Measurements from ENCODE around the gene EIF3J.

Gene EIF3J

GRCh38 chr15:44580105-44580504 lies 43.2 kb downstream of the EIF3J start:
- intact Hi-C loops (cut with DNase I) = no loop called here
- DNase-seq = no peak

DNA sequence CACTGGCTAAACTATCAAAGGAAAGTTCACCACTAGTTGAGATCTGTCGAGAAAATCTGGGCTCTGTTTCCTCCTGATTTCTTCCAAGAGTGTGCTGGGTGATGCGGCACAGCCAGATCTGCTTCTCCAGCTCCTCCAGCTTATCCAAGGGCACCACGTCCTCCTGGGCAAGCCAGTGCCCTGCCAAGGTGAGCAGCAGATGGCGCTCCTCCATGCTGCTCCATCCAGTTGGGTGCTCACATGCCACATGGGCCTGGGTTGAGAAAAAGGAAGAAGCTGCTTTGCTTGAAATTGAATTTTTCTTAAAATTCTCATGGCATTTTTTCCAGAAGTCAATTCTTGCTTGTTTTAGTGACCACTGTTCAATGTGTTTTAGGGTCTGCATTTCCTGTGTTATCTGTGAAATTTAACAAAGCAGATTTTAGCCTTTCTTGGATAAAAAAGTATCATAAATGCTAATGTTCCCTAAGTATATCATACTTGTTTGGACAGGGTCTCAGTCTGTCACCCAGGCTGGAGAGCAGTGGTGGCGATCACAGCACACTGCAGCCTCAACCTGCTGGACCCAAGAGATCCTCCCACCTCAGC lies 47.3 kb downstream of the EIF3J start:
- DNase-seq = peak in 6 of 42 donors; percentile 10 to 44 (median 24)
- intact Hi-C loops (cut with DNase I) = no loop called here

DNA sequence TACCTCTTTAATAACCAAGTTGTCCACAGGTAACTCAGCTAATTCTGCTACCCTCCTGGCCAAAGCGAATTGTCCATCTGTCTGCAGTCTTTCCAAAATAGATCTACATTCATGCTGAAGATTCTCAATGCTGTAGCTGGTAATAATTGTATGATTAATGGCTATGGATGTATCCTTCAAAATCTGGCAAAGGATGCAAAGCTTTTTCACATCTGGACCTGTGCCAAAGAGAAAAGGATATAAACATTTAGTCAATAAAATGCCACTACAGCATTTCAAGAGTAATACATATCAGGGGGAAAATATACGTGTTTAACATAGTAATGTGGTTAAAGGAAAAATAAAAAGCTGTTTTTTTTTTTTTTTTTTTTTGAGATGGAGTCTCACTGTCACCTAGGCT lies 48.7 kb downstream of the EIF3J start:
- DNase-seq = no peak
- intact Hi-C loops (cut with DNase I) = no loop called here

GRCh38 chr15:44588541-44588940 lies 51.6 kb downstream of the EIF3J start:
- intact Hi-C loops (cut with DNase I) = no loop called here
- DNase-seq = peak in 1 of 42 donors; percentile 28

DNA sequence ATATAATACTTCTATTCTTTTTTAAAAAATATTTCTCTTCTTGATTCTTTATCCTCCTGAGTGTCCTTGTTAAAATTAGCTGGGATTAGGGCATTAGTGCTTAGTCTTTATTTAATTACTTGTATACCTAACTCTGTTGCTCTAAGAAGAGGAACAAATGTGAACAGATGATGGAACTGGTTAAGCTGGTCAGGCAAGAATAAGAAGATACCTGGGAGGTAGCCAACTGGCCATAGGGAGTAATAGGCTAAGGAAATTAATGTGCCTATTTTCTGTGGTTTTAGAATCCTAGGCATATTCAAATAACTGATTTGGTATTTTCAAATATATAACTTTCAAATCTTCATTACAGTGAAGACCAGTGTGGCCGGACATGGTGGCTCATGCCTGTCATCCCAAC lies 54.4 kb downstream of the EIF3J start:
- intact Hi-C loops (cut with DNase I) = no loop called here
- DNase-seq = no peak

DNA sequence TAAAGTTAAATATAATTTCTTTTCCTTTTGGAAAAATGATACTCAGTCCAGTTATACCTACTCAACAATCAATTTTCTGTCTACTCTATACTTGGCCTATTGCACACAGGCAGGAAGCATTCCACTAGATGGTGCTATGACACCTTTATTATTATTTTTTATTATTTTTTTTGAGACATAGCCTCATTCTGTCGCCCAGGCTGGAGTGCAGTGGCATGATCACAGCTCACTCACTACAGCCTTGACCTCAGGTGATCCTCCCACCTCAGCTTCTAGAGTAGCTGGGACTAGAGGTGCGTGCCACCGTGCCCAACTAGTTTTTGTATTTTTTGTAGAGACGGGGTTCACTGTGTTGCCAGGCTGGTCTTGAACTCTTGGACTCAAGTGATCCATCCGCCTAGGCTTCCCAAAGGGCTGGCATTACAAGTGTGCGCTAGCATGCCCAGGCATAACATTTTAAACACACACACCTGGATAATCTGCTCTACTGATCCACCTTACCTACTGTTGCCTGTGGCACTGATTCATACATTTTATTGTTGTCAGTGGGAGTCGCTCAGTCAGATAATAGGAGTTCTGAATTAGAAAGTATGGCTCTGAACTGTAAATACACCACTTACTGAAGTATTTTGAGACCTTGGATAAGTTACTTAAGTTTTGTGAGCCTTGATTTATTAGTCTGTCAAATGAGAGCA lies 56.2 kb downstream of the EIF3J start:
- no peak for DNase-seq
- intact Hi-C loops (cut with DNase I) = no loop called here

- no peak for DNase-seq
- intact Hi-C loops (cut with DNase I) = no loop called here
These were observed 58.3 kb downstream of the EIF3J start for GRCh38 chr15:44595246-44595645.

DNA sequence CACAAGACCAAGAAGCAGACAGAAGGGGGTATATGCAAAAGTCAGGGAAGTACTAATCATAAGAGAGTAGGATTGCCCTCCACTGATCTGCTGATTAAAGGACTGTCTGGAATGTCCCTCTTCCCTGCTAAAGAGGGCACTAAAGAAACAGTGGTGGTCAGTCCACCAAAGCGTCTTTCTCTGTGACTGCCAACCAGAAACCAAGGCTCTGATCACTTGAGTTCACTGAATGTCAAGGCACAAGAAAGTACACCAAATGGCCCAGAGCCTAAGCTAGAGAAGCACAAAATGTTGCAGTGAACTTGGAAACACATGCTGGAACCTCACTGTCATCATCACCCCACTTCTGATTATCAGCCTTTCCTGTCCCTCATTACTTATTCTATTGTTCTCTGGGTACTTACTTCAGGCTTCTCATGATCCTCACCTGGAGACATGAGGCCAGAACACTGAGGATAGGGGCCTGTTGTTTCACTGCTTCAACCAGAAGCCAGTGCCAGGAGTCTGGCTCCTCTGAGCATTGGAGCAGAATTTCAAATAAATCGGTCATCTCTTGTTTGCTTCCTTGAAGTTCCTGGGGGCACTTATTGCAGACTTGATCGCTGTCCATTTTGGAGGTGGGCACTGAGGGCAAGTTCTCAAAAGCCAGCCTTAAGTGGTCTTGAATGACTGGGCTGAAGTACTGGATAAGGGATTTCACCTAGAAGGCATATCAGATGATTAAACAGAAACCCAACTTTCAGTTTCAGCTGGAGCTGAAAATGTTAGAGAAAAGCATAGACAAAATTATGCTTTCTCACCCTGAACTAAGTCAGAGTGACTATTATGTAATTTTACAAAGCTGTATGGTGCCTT lies 58.9 kb downstream of the EIF3J start:
- DNase-seq = no peak
- intact Hi-C loops (cut with DNase I) = no loop called here

DNA sequence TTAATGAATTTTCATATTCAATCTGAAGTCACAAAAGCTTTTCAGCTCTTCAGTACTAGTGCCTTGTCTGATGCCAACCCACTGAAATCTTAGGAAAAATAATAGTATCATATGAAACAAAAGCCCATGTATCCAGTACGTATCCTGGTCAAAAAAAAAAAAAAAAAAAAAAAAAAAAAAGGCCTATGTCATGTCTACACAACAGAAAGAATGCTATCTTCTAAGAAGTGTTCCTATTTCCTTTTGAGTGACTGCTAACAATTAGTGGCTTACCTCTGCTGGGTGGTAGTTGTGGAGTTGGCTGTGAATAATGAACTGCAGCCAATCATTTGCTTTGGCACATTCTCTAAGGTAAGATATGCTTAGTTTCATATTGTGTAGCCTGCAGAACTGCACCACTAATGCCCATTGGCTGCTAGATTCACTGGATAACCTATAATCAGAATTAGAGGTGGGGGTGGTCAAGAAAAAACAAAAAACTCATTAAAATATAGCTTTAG lies 59.6 kb downstream of the EIF3J start:
- intact Hi-C loops (cut with DNase I) = no loop called here
- DNase-seq = no peak

DNA sequence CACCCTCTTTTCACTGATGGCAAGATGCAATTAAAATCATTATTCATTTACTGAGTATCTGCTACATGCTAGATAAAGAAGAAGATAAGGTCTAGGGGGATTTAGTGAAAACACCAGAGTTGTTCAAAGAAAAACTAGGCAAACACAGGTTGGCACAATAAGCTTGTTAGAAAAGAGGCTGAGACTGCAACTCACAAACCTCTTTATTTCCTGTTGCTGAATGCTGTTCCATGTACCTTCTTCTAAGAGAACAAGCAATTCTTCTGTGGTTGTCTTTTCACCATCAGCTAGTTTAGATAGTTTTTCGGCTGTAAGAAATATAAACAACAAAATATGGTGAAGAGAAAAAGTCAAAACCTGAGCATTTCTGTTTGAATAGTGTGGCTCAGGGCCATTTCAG lies 61.1 kb downstream of the EIF3J start:
- DNase-seq = no peak
- intact Hi-C loops (cut with DNase I) = no loop called here

DNA sequence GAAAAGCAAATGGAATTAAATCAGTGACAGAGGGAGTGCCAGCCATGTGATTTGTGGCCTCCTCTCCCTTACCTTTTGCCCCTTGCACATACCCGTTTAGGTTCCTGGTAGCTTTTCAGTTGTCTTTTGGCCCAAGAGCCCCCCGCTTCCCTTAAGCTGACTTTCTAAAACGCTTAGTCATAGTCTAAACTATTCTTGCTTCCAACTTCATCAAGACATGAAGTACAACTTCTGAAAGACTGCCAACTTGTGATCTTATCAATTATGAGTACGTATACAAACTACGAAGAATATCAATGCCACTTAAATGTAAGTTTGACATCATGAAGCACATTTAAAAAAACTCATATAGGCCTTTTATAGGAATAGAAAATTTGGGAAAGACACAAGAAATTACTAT lies 61.9 kb downstream of the EIF3J start:
- DNase-seq = no peak
- intact Hi-C loops (cut with DNase I) = no loop called here

GRCh38 chr15:44603126-44603525 lies 66.2 kb downstream of the EIF3J start:
- no peak for DNase-seq
- intact Hi-C loops (cut with DNase I) = no loop called here

- no peak for DNase-seq
- intact Hi-C loops (cut with DNase I) = no loop called here
These were observed 69.8 kb downstream of the EIF3J start for GRCh38 chr15:44606740-44607139.

Data from head of caudate nucleus (tissue), 42 donors.